Measurements from ENCODE around the gene MRPL21.

DNA sequence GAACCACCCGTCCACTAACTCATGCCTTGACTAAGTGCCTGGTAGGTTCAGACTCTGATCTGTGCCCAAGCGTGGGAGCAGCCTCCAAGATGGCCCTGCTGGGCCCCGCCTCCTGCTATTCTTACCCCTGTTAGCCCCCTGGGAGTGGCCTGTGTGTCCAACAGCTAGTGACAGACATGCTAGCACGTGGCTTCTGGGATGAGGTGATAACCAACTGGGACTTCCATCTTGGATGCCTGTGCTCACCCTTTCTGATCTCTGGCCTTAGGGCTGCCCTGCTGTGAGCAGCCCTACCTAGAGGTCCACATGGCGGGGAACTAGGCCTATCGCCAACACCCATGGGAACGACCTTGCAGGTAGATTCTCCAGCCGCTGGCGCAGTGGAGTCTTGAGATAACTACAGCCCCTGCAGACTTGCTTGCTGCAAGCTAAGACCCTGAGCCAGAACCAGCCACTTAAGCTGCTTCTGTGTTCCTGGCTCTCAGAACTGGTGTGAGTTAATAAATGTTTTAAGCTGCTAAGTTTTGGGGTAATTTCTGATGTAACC is 2.7 kb downstream of the MRPL21 start:
- TF ChIP-seq CTCF (IDR thresholded peaks at IDR 0.05; ENCODE audit: low read depth, low read length, poor library complexity, severe bottlenecking) (no peak), EZH2phosphoT487 (IDR thresholded peaks at IDR 0.05; ENCODE audit: borderline replicate concordance, low read length) (no peak)

Data from DOHH2 (cell line).